ENCODE results near the gene FMNL2.

FMNL2 gene

GRCh38 chr2:152434395-152435182, 99.6 kb downstream of the FMNL2 start:
- no peak overlapping the region for H3K4me3 ChIP-seq (ENCODE audit: low read depth, low read length)
- TF ChIP-seq CTCF (IDR thresholded peaks at IDR 0.05; ENCODE audit: insufficient read depth, low read depth, low read length, missing control alignments), result no peak
- no peak for DNase-seq (ENCODE audit: low read depth)

GRCh38 chr2:152436148-152436547, 101.2 kb downstream of the FMNL2 start:
- no peak for TF ChIP-seq CTCF (IDR thresholded peaks at IDR 0.05; ENCODE audit: insufficient read depth, low read depth, low read length, missing control alignments)
- no peak for DNase-seq (ENCODE audit: low read depth)
- H3K4me3 ChIP-seq (ENCODE audit: low read depth, low read length), result no peak overlapping the region

- no peak for TF ChIP-seq CTCF (IDR thresholded peaks at IDR 0.05; ENCODE audit: insufficient read depth, low read depth, low read length, missing control alignments)
- H3K4me3 ChIP-seq (ENCODE audit: low read depth, low read length), result no peak overlapping the region
- no peak for DNase-seq (ENCODE audit: low read depth)
Measured at GRCh38 chr2:152437276-152438108, 102.5 kb downstream of the FMNL2 start.

- no peak for TF ChIP-seq CTCF (IDR thresholded peaks at IDR 0.05; ENCODE audit: insufficient read depth, low read depth, low read length, missing control alignments)
- DNase-seq (ENCODE audit: low read depth), result no peak
- H3K4me3 ChIP-seq (ENCODE audit: low read depth, low read length), result no peak overlapping the region
Measured at GRCh38 chr2:152440049-152440448, 105.1 kb downstream of the FMNL2 start.

- H3K4me3 ChIP-seq (ENCODE audit: low read depth, low read length), result no peak overlapping the region
- TF ChIP-seq CTCF (IDR thresholded peaks at IDR 0.05; ENCODE audit: insufficient read depth, low read depth, low read length, missing control alignments), result no peak
- DNase-seq (ENCODE audit: low read depth), result no peak
Measured at GRCh38 chr2:152440460-152440859, 105.5 kb downstream of the FMNL2 start.

- no peak overlapping the region for H3K4me3 ChIP-seq (ENCODE audit: low read depth, low read length)
- peak; percentile 53 for DNase-seq (ENCODE audit: low read depth)
- TF ChIP-seq CTCF (IDR thresholded peaks at IDR 0.05; ENCODE audit: insufficient read depth, low read depth, low read length, missing control alignments), result peak; percentile 33
Measured at GRCh38 chr2:152441961-152442360, 107.0 kb downstream of the FMNL2 start.
